Measurements from ENCODE around the gene PDSS2.

PDSS2 gene

GRCh38 chr6:107114926-107115694 is 344.3 kb downstream of the PDSS2 start, which contains the start of gene BEND3:
Gene BEND3 (minus strand): TSS chr6:107115515. CDS start chr6:107099285, 16,230 bp downstream.
- peak; percentile 67 for DNase-seq

- DNase-seq = peak; percentile 90
These were observed 345.0 kb downstream of the PDSS2 start for GRCh38 chr6:107114213-107114925.

DNA sequence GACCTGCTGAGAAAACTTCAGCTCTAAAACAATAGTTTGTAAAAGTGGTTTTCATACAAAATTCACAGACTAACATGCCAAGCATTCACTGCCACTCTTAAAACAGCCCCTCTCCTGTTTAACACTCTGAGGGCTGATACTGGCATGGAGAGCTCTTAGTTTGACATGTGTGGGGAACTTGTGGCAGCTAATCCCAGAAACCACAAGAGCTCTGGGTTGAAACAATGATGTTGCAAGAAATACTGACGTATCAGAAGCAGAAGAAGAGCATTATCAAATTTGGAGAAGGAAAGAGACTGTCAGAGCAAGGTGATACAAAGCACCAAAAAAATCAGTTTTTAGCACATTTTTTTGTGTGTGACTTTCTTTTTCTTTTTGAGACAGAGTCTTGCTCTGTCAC is 349.2 kb downstream of the PDSS2 start:
- no peak for DNase-seq

DNA sequence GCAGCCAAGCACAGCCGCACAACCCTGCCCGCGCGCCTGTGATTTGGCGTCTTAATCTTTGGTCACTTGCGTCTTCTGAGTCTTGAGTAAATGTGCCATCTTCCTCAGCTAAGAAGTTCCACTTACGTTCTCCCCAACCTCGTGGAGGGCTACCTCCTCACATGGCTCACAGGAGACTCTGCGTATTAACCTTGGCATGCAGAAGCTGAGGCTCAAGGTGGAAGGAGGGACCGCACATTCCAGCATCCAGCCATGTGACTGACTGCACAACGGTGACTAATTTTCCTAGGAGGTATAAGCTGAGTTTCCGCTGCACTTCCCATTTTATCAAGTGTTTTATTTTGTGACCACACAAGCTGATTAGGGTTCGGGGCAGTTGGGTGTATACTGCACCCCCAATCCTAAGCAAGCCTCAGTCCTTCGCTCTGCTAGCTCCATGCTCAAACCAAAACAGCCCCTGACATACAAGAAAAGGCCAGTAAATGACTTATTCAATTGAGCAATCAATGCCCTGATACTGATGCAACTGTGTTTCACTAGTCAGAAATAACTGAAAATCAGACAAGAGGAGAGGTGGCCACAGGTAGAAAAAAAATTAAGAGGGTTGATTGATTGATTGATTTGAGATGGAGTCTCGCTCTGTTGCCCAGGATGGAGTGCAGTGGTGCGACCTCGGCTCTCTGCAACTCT is 351.0 kb downstream of the PDSS2 start:
- DNase-seq = peak; percentile 68

- DNase-seq = no peak
These were observed 351.6 kb downstream of the PDSS2 start for GRCh38 chr6:107107791-107108190.

- no peak for DNase-seq
These were observed 353.2 kb downstream of the PDSS2 start for GRCh38 chr6:107106165-107106564.

DNA sequence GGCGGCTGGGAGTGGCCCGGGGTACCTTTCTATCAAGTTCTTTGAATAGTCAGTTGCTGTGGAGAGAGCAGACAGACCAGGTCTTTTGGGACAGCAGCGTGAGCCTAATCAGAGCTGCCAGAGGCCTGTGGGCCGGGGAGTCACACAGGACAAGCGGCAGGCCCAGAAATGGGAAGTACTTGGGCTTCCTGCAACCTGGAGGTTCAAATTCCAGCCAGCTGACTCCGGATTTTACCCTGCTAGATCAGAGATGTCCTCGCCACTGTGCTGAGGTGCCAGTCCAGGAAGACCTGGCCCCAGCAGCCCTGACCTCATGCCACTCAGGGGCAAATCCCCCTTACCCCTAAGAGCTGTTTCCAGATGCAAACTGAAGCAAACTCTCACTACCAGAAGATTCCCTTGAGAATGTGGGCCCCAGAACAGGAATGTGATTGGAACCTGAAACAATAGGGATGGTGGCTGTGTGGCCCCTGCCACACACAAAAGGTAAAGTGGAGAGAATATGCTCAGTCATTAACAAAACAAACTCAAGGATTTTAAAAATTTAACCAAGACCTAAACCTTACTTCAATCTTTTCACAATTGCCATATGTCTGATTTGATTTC is 353.8 kb downstream of the PDSS2 start:
- DNase-seq = no peak

DNA sequence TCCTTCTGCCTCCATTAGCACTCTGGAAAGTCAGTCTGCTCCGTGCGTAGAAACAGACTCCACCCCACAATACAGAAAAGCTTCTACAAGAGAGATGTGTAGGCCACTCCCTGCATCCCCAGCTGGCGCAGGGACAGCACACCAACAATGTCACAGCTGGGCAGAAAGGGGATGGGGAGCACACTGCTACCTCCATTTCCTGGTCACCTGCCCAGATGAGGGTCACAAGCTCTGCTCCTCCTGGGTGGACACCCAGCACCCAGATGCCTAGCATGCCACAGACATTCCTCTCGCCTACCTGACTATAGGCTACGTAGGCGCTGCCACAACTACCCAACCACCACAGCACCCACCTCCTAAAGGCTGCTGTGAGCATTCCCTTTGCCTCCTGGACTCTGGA is 356.3 kb downstream of the PDSS2 start:
- no peak for DNase-seq

Data from islet precursor cell (in vitro differentiated cells).